ENCODE data around the gene APOL4.
"Not testable (repeated sequence)": the region's sequence is repeated elsewhere in the genome, so short reads cannot be mapped to it uniquely, and the experiment has no call there.

APOL4 gene

DNA sequence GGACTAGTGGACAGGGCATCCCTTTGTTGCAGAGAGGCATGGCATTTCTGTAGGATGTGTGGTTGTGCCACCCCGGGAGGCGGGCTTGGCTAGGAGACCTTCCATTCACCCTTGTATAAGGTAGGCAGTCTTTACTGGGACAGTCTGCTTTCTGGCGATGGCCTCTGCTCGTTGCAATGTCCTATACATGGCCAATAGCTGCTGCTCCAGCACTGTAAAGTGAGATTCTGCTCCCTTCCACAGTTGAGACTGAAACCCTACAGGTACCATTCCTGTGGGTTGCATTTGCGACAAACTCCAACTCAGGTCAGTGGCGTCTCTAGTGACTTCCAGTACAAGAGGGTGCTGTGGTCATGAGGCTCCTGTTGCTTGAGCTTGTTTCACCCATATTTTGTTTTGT lies 20.7 kb downstream of the APOL4 start:
- DNase-seq: no peak

DNA sequence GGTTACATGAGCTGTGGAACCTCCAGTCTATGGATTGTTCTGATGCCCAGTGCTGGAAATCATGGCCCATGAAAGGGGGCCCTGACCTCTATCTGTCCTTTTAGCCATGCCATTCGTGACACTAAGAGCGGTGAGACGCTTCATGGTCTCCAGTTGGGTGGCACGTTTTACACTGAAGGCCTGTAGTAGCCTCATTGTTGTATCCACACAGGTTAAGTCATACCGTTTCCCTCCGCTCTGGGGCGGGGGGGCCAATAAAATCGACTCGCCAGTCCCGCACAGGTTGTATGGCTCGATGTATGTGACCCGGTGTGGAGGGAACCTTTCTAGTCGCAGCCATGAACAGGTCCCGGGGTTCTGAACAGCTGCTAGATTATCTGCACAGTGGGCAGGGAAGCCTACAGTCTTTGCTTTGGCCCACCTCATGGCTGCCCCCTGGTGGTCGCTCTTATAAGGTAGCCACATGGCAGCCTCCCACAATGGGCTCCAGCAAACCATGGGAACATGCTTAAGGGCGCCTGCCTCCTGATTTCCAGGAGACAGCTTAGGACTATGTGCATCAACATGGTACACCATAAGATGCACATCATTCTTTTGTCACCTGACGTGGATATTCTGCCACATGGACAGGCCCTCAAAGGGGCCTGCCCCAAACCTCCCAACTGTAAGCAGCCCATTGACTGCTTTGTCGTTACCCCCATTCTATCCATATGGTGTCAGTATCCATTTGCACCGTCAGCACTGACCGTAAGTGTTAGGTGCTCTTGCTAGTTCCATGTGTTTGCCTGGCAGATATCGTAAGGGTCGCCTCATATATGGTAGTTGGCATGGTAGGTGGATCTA lies 21.4 kb downstream of the APOL4 start:
- peak; percentile 88 for DNase-seq

GRCh38 chr22:36177160-36177559 lies 24.4 kb downstream of the APOL4 start:
- DNase-seq: no peak

DNA sequence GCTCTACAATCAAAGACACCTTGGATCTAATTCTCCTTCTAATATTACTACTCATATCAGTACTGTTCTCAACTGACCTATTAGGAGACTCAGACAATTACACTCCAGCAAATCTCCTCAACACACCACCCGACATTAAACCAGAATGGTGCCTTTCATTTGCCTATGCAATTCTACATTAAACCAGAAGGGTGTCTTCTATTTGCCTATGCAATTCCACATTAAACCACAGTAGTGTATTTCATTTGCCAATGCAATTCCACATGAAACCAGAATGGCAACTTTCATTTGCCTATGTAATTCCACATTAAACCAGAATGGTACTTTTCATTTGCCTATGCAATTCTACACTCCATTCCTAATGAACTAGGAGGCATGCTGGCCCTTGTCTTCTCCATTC lies 25.7 kb downstream of the APOL4 start:
- DNase-seq: no peak

GRCh38 chr22:36171941-36172340 lies 29.7 kb downstream of the APOL4 start:
- DNase-seq: no peak

- no peak for DNase-seq
Measured at GRCh38 chr22:36166518-36167220, 34.9 kb downstream of the APOL4 start.

DNA sequence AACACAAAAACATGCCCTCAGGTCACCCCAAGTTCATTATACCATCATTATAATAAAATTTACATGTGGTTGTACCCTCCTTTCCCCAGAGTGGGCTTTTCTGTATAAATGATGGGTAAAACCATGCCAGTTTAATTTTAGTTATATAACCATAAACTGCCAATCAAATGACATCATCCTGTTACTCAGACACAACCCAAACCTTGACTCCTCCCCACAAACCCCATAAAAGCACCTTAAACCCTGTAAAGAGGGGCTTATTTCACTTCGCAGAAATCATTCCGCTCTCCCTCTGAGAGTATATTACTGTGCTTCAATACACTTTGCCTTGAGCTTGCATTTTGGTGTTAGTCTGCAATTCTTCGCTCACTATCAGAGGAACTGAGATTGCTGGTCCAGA lies 35.5 kb downstream of the APOL4 start:
- DNase-seq: no peak

- DNase-seq: no peak
Measured at GRCh38 chr22:36165141-36165540, 36.5 kb downstream of the APOL4 start.

- DNase-seq: no peak
Measured at GRCh38 chr22:36164621-36165020, 37.0 kb downstream of the APOL4 start.

DNA sequence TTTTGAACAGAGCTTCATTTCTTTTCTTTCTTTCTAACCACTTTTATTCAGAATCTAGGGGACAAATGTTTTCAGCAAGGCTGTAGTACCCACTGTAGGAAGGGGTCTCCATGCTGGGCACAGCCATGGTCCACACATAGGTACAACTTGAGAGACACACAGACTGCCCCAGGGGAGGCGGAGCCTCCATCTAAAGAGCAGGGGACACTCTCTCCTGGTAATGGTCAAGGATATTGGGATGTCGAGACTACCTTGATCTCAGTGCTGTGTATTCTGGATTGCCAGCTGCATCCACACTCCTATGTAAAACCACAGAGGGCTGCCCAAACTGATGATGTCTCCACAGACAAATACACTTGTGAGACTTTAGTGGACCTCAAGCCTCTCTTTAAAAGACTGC lies 38.1 kb downstream of the APOL4 start:
- no peak for DNase-seq

- DNase-seq: peak; percentile 24
Measured at GRCh38 chr22:36162127-36163034, 39.2 kb downstream of the APOL4 start.

DNA sequence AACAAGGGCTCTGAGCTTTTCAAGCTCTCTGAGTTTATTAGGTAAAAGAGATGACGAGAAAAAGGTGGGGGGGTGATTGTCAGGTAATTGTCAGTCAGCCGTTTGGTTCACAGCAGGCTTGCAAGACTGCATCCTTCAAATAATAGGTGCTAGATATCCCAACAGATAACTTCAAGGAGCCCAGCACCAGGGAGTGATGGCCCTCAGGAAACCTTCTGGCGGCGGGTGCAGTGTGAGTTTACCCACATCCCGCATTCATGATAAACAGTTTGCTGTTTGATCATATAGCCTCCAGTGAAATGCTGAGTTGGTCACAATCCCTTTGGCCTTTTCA lies 39.8 kb downstream of the APOL4 start:
- DNase-seq: peak; percentile 13

DNA sequence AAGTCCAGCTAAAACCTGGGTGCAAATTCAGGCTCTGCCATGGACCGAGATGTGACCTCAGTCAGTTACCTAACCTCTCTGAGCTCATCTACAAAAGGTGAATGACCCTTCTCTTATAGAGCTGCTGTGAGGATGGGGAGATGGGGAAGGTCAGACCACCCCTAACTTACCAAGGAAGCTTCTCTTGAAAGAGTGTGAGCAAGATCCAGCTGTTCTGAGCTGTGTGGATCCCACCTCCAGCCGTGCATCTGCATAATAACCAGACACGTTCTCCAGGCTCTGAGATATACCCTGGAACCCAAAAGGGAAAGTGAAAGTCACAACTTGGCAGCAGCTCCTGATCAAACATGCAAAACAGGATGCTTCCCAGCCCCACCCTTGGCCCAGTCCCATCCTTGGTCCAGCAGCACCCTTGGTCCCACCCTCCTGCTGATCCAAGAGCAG lies 41.1 kb downstream of the APOL4 start, which contains the start of gene APOL3:
Gene APOL3, minus strand, starts transcription at position 257 of the 444 bp plus-strand sequence. CDS start 11,700 bp downstream, outside the sequence.
- DNase-seq: peak; percentile 54

- peak; percentile 85 for DNase-seq
Measured at GRCh38 chr22:36156515-36157419, 44.8 kb downstream of the APOL4 start.

DNA sequence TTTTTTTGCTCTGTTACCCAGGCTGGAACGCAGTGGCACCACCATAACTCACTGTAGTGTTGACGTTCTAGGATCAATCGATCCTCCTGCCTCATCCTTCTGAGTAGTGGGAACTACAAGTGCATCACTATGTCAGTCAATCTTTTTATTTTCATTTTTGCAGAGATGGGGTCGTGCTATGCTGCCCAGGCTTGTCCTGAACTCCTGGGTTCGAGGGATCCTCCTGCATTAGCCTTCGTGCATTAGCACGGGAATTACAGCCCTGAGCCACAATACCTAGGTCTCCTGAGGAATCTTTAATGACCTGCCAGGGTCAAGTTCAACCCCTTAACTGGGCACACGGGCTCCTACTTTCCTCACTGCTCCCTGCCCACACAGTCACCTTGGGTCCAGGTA lies 45.5 kb downstream of the APOL4 start:
- no peak for DNase-seq

GRCh38 chr22:36155702-36156101 lies 45.9 kb downstream of the APOL4 start:
- DNase-seq: no peak

- DNase-seq: no peak
Measured at GRCh38 chr22:36154423-36154945, 47.1 kb downstream of the APOL4 start.

DNA sequence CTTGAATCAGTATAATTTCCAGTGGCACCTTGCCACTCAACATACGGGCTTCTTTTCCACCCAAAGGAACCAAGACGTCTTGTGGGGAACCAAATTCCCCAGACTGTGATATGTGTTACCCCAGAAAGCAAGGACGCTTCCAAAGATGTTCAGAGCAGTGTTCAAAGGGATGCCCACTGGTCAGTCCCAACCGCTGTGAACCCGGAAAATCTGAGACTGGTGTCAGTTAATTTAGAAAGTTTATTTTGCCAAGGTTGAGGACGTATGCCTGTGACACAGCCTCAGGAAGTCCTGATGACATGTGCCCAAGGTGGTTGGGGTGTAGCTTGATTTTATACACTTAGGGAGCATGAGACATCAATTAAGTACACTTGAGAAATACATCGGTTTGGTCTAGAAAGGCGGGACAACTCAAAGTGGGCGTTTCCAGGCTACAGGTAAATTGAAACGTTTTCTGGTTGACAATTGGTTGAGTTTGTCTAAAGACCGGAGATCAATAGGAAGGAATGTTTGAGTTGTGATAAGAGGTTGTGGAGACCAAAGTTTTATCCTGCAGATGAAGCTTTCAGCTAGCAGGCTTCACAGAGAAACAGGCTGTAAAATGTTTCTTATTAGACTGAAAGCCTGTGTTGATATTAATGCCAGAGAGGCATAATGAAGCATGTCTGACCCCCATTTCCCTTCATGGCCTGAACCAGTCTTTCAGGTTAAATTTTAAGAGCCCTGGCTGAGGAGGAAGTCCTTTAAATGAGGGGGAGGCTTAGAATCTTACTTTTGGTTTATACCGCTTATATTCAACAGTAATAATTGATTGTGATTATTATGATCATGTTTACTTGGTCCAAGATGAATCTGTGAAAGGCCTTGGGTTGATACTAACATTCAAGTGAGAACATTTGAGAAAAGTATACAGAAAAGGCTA lies 47.8 kb downstream of the APOL4 start:
- DNase-seq: no peak

DNA sequence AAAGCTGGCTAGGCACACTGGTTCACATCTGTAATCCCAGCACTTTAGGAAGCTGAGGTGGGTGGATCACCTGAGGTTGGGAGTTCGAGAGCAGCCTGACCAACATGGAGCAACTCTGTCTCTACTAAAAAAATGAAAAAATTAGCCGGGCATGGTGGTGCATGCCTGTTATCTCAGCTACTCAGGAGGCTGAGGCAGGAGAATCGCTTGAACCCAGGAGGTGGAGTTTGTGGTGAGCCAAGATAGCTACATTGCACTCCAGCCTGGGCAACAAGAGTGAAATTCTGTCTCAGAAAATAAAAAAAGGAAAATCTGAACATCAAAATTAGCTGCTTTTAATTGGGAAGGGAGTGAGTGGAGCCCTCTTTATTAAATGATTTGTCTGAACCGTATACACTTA lies 48.8 kb downstream of the APOL4 start:
- not testable (repeated sequence) for DNase-seq

DNA sequence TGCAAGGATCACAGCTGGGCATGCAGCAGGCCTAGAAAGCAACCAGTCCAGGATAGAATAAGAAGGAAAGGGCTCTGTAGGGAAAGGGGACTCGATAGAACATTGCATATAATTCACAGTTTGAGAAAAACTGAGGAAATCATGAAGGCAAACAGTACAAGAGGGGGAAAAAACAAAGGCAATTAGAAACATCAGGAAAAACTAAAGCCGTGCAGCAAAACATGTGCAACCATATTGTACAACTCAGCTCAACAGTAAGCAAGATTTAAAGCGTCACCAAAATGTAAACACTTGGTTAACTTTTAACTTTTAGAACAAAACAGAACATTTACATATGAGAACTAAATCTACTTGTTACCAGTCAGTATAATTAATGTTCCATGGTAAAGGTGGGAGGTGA lies 49.5 kb downstream of the APOL4 start:
- no peak for DNase-seq

Measured in stimulated activated CD4-positive, alpha-beta T cell treated with anti-CD3 and anti-CD28 coated beads, Interleukin-4, amount 100 ng/mL, for 24 hours (primary cell).